Nephron progenitor cell (in vitro differentiated cells): Measurements from ENCODE around the gene SLN.

Source experiments
- DNase-seq: peaks from one replicate; pipeline ENCODE4 v3.0.0; 2021
- H3K27ac Mint-ChIP-seq: 2 replicates; pipeline ENCODE4 v1.8.0; 2021; ENCODE audit warnings: mild to moderate bottlenecking, moderate library complexity, mixed read lengths
- H3K27me3 Mint-ChIP-seq: 2 replicates; pipeline ENCODE4 v1.8.0; 2021; ENCODE audit warnings: mild to moderate bottlenecking, low read depth, mixed read lengths; ENCODE audit not compliant: poor library complexity
- H3K36me3 Mint-ChIP-seq: 2 replicates; pipeline ENCODE4 v1.8.0; 2021; ENCODE audit warnings: low read depth, mixed read lengths
- H3K4me1 Mint-ChIP-seq: 2 replicates; pipeline ENCODE4 v1.8.0; 2021; ENCODE audit warnings: mixed read lengths
- H3K4me3 Mint-ChIP-seq: 2 replicates; pipeline ENCODE4 v1.8.0; 2021; ENCODE audit warnings: mild to moderate bottlenecking, moderate library complexity, mixed read lengths
- H3K9me3 Mint-ChIP-seq: 2 replicates; pipeline ENCODE4 v1.8.0; 2021; ENCODE audit warnings: mild to moderate bottlenecking, moderate library complexity, mixed read lengths
- CTCF ChIP-seq: fragments of 200-600 bp; sonication (generic); IDR thresholded peaks from 2 replicates; pipeline ENCODE4 v1.5.0; 2021; ENCODE audit warnings: antibody characterized with exemption

SLN gene

GRCh38 chr11:107682171-107682570, 29.7 kb downstream of the SLN start:
- Mint-ChIP-seq H3K4me1 (no peaks in the 10 kb centered on the region), H3K27ac (no peak overlapping the region), H3K9me3 (no peaks in the 10 kb centered on the region), H3K36me3 (no peaks in the 10 kb centered on the region), H3K4me3 (no peak overlapping the region), H3K27me3 (peaks cover 17% of the 10 kb centered on the region)
- TF ChIP-seq CTCF = no peak
- no peak for DNase-seq

GRCh38 chr11:107679255-107680024, 32.4 kb downstream of the SLN start:
- peaks cover 17% of the 10 kb centered on the region for H3K27me3 Mint-ChIP-seq
- no peaks in the 10 kb centered on the region for H3K36me3 Mint-ChIP-seq
- no peak overlapping the region for H3K27ac Mint-ChIP-seq
- no peaks in the 10 kb centered on the region for H3K9me3 Mint-ChIP-seq
- DNase-seq = no peak
- TF ChIP-seq CTCF = no peak
- no peak overlapping the region for H3K4me3 Mint-ChIP-seq
- H3K4me1 Mint-ChIP-seq = no peaks in the 10 kb centered on the region

GRCh38 chr11:107678632-107678971, 33.3 kb downstream of the SLN start:
- Mint-ChIP-seq H3K27me3 (peaks cover 17% of the 10 kb centered on the region), H3K9me3 (no peaks in the 10 kb centered on the region), H3K36me3 (no peaks in the 10 kb centered on the region), H3K4me3 (no peak overlapping the region), H3K4me1 (no peaks in the 10 kb centered on the region), H3K27ac (no peak overlapping the region)
- TF ChIP-seq CTCF = no peak
- no peak for DNase-seq

- Mint-ChIP-seq H3K9me3 (no peaks in the 10 kb centered on the region), H3K4me1 (no peaks in the 10 kb centered on the region), H3K27ac (no peak overlapping the region), H3K4me3 (no peak overlapping the region), H3K27me3 (peaks cover 17% of the 10 kb centered on the region), H3K36me3 (no peaks in the 10 kb centered on the region)
- no peak for TF ChIP-seq CTCF
- no peak for DNase-seq
Observed at GRCh38 chr11:107677924-107678631, 33.8 kb downstream of the SLN start.

- Mint-ChIP-seq H3K36me3 (no peaks in the 10 kb centered on the region), H3K27me3 (peaks cover 8% of the 10 kb centered on the region), H3K4me3 (no peak overlapping the region), H3K4me1 (no peaks in the 10 kb centered on the region), H3K27ac (no peak overlapping the region), H3K9me3 (no peaks in the 10 kb centered on the region)
- no peak for TF ChIP-seq CTCF
- no peak for DNase-seq
Observed at GRCh38 chr11:107676336-107677057, 35.4 kb downstream of the SLN start.
